ENCODE data around the gene SYNPO2. TPM values are rescaled to one million over a fixed set of nuclear protein-coding genes. Genes with fewer than 3 reads are reported as not detected.

The SYNPO2 gene
- total RNA-seq, 2 donors from 2014 or later: 9.5 to 266 TPM

- Histone ChIP-seq H3K36me3 (no peaks in the 10 kb centered on the region), H3K4me1 (no peaks in the 10 kb centered on the region), H3K4me3 (no peak overlapping the region), H3K27me3 (no peaks in the 10 kb centered on the region), H3K27ac (no peak overlapping the region), H3K9me3 (no peaks in the 10 kb centered on the region), H3K9ac (ENCODE audit: low read depth in 2 of 2, low read length in 2 of 2) (no peak overlapping the region)
- intact Hi-C loops (cut with DNase I): no loop called here
- no peak for DNase-seq
- TF ChIP-seq, protein P1, sequence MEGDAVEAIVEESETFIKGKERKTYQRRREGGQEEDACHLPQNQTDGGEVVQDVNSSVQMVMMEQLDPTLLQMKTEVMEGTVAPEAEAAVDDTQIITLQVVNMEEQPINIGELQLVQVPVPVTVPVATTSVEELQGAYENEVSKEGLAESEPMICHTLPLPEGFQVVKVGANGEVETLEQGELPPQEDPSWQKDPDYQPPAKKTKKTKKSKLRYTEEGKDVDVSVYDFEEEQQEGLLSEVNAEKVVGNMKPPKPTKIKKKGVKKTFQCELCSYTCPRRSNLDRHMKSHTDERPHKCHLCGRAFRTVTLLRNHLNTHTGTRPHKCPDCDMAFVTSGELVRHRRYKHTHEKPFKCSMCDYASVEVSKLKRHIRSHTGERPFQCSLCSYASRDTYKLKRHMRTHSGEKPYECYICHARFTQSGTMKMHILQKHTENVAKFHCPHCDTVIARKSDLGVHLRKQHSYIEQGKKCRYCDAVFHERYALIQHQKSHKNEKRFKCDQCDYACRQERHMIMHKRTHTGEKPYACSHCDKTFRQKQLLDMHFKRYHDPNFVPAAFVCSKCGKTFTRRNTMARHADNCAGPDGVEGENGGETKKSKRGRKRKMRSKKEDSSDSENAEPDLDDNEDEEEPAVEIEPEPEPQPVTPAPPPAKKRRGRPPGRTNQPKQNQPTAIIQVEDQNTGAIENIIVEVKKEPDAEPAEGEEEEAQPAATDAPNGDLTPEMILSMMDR (IDR thresholded peaks at IDR 0.05): no peak
Measured at GRCh38 chr4:118857760-118858159, 30.9 kb upstream of the SYNPO2 start.

DNA sequence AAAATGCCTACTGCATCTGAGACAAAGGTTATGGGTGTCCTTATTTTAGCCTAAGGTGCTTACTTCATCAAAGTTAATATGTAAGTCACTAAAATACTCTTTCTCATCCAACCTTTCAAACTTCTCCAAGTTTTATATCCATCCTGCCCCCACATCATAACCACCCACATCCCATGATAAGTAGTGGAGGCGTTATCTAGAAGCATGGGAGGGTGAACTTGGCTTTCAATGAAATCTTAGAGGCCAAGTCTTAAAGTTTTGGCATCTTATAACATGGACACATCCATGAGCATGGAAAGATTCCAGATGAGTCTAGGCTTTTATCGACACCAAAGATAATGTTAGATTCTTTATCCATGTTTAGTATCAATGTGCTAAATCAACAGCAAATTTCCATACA is 29.9 kb upstream of the SYNPO2 start:
- Histone ChIP-seq H3K4me3 (no peak overlapping the region), H3K27me3 (no peaks in the 10 kb centered on the region), H3K27ac (no peak overlapping the region), H3K36me3 (no peaks in the 10 kb centered on the region), H3K9ac (ENCODE audit: low read depth in 2 of 2, low read length in 2 of 2) (no peak overlapping the region), H3K4me1 (no peaks in the 10 kb centered on the region), H3K9me3 (no peaks in the 10 kb centered on the region)
- no peak for DNase-seq
- intact Hi-C loops (cut with DNase I): no loop called here
- TF ChIP-seq, protein P1 (IDR thresholded peaks at IDR 0.05): no peak

DNA sequence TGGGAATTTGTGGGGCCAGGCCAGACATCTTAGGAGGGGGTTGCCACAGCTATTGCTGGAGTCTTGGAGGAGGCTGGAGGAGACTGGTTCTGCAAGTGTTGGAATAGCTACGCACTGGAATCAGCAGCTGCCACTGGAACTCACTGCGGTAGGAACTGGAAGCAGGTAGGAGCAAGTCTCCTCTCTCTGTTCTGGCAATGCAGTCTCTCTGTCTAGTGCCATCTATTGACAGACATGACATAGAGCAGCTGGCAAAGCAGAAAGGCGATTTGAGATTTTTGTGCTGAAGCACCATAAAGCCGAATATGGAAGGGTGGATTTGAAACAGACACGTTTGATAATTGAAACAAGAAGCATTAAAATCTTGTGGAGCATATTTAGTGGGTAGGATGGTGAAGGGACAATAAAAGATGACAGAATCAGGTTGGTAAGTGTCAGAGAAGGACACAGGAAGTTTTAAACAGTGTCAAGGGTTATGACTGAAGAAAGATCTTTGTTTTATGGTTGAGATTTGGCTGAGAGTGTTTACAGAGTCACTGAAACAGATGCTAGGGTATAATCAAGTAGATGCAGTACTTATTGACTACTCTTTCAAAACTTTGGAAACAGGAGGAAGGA is 23.5 kb upstream of the SYNPO2 start:
- intact Hi-C loops (cut with DNase I): no loop called here
- Histone ChIP-seq H3K27ac (no peak overlapping the region), H3K4me1 (no peaks in the 10 kb centered on the region), H3K4me3 (no peak overlapping the region), H3K27me3 (no peaks in the 10 kb centered on the region), H3K36me3 (no peaks in the 10 kb centered on the region), H3K9me3 (no peaks in the 10 kb centered on the region), H3K9ac (ENCODE audit: low read depth in 2 of 2, low read length in 2 of 2) (no peak overlapping the region)
- TF ChIP-seq, protein P1 (IDR thresholded peaks at IDR 0.05): peak; percentile 54
- DNase-seq: peak; percentile 23

GRCh38 chr4:118866442-118866841 is 22.2 kb upstream of the SYNPO2 start:
- Histone ChIP-seq H3K4me1 (no peaks in the 10 kb centered on the region), H3K9me3 (no peaks in the 10 kb centered on the region), H3K36me3 (no peaks in the 10 kb centered on the region), H3K27ac (no peak overlapping the region), H3K9ac (ENCODE audit: low read depth in 2 of 2, low read length in 2 of 2) (no peak overlapping the region), H3K27me3 (no peaks in the 10 kb centered on the region), H3K4me3 (no peak overlapping the region)
- TF ChIP-seq, protein P1 (IDR thresholded peaks at IDR 0.05): no peak
- intact Hi-C loops (cut with DNase I): no loop called here
- DNase-seq: no peak

DNA sequence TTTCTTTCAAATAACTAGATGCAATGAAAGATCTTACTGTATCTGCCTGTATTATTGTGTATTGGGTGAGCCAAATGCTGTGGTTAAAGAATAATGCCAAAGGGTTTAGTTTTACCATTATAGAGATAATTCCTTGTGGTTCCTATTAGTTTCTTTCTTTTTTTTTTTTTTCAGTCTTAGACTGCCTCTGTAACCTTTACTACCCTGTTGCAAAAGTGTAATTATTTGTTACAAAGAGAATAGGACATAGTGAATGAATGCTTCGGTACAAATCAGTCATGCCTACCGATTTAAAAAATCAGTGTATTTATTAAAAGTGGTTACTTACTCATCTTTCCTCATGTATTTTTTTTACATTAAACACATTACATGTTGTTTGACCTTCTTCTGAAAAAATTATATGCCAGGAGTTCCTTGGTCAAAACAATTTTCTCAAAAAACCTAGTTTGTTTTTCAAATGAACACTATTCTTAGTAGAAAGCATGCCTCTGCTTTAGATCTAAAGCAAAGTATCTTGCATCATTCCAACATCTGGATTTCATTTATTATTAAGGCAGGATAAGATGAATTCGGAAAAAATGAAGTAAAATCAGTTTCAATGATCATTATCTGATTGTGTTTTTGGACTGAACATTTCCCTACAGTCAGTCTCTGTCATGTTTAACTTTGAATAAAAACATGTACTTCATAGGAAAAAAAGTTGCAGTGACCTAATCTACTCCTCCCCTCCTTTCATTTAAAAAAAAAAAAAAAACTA is 21.2 kb upstream of the SYNPO2 start:
- TF ChIP-seq, protein P1 (IDR thresholded peaks at IDR 0.05): no peak
- Histone ChIP-seq H3K9me3 (no peaks in the 10 kb centered on the region), H3K4me1 (no peaks in the 10 kb centered on the region), H3K27ac (no peak overlapping the region), H3K27me3 (no peaks in the 10 kb centered on the region), H3K36me3 (no peaks in the 10 kb centered on the region), H3K9ac (ENCODE audit: low read depth in 2 of 2, low read length in 2 of 2) (no peak overlapping the region), H3K4me3 (no peak overlapping the region)
- no peak for DNase-seq
- intact Hi-C loops (cut with DNase I): no loop called here

Measured in colonic mucosa (tissue), 4 donors.